Cerebellar cortex (tissue), 1 donor: ENCODE data around the gene NCOA7.
"Not testable (repeated sequence)": the region's sequence is repeated elsewhere in the genome, so short reads cannot be mapped to it uniquely, and the experiment has no call there.

ENCODE experiments used
- DNase-seq: peaks from one replicate; pipeline ENCODE4 v3.0.0-alpha.2; 2015; ENCODE audit warnings: low spot score

The NCOA7 gene

DNA sequence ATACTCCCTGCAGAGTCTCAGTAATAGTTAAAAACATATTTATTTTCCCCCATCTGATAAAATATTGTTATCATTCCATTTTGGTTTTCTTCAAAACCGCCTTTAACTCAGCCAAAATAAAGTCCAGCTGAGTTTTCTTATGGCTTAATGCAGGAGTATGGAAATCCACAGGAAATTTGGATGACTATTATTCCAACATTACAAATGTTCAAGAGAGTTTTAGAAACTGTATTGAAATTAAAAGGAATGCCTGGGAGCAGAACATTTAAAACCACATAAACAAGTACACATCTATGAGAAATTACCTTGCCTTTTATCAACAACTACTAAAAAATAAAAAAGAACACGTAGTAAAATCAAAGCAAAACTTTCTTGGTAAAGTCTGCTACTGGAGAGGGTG is 45.7 kb downstream of the NCOA7 start:
- DNase-seq = no peak

GRCh38 chr6:125839471-125839870 is 48.7 kb downstream of the NCOA7 start:
- no peak for DNase-seq

DNA sequence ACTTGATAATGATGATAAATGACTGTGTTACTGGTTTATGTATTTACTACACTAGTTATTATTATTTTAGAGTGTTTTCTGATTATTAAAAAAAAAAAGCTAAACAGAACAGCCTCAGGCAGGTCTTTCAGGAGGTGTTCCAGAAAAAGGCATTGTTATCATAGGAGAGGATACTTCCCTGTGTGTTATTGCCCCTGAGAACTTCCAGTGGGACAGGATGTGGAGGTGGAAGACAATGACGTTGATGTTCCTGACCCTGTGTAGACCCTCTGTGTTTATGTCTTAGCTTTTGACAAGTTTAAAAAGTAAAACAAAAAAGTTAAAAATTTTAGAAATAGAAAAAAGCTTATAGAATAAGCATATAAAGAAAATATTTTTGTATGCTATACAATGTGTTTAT is 49.1 kb downstream of the NCOA7 start:
- DNase-seq = no peak

DNA sequence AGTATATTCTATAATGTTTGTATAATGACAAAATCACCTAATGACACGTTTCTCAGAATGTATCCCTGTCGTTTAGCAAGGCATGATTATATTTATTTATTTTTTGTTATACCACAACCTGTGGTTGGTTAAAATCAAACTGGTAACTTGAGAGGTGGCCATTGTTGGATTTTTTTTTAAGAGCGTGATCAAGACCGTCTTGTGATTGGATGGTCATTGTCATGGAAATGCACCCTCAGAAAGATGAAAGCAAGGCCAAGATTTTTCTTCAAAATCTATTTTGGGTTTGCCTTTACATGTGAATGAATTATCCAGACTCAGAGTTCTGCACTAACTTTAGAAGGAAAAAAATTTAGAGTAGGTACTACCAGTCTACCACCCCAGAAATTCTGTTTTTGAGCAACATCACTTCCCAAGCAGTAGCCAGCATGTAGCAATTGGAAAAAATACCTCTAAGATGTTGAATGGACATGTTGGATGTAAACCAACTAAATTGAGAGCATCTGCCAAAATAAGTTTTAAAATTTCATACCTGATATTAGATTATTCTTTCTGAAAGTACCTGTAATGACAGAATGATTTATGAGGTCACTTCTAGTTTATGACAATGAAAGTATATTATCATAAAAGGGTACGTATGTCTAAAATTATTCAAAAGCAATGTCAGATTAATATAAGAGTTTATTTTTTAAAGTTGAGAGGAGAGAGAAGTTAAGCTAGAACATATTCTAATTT is 50.8 kb downstream of the NCOA7 start:
- no peak for DNase-seq

DNA sequence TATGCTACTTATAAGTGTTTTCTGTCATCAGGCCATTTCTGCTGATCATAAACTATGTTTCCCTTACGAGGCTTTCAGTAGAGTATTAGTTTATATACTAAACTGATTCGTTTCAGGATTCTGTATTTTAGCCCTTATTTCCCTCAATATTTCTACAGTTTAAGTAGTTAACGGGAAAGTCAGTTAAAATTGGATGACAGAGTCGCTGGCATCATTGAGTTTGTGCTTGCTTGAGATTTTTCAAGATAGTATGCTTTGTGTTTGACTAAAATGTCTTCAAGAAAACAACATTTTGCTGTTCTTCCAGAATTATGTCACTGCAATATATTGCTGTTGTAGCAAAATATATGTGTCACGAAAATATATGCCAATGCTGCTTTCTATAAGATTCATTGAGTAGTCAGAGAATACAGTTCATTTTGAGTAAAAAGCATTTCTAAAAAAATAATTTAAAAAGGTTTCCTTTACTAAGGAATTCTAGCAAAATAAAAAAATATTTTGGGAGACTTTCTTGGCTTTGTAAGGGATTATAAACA is 51.4 kb downstream of the NCOA7 start:
- DNase-seq = no peak

DNA sequence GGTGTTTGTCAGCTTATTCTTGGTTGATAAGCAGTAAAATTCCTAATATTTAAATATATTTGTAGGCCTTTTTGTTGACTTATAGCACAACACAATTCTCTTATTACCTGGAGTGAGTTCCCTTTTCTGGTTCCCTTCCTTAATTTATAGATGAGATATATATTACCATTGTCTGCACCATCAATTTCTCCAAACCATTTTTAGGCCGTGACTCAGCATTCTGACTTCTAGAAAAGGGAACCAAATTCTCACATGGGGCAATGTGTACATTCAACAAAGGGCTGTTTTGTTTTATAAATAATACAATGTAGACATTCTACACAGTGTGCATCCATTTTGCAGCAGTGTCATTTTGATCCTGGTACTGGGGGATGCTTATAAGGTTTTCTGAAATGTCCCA is 52.8 kb downstream of the NCOA7 start:
- DNase-seq = no peak

- peak; percentile 64 for DNase-seq
These were observed 54.2 kb downstream of the NCOA7 start for GRCh38 chr6:125844989-125845388.

- DNase-seq = no peak
These were observed 55.7 kb downstream of the NCOA7 start for GRCh38 chr6:125846292-125847024.

GRCh38 chr6:125848286-125848685 is 57.5 kb downstream of the NCOA7 start:
- DNase-seq = not testable (repeated sequence)

- no peak for DNase-seq
These were observed 59.6 kb downstream of the NCOA7 start for GRCh38 chr6:125850361-125850760.

DNA sequence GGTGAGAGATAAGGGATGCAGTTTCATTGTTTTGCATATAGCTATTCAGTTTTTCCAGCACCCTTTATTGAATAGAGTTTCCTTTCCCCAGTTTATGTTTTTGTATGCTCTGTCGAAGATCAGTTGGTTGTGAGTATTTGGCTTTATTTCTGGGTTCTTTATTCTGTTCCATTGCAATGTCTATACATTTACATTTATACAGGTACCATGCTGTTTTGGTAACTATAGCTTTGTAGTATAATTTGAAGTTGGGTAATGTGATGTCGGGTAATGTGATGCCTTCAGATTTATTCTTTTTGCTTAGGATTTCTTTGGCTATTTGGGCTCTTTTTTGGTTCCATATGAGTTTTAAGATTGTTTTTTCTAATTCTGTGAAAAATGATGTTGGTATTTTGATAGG is 61.8 kb downstream of the NCOA7 start:
- DNase-seq = no peak

GRCh38 chr6:125853168-125853567 is 62.4 kb downstream of the NCOA7 start:
- no peak for DNase-seq

- no peak for DNase-seq
These were observed 63.0 kb downstream of the NCOA7 start for GRCh38 chr6:125853756-125854155.

DNA sequence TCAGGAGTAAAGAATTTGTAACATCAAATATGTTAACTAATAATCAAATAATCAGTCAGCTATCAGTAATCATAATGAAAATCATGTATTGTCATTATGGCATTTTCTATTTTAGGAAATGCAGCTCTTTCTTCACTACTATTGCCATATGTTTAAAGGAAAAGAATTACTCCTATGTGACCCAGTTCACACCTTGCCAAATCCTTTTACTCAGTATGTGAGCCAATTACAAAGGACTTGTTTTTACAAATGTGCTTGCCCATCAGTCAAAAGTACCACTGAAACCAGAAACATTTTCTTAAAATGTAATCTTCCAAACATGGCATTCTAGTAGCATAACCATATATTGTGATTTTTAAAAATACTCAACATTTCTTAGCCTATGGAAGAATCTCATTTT is 63.6 kb downstream of the NCOA7 start:
- peak; percentile 65 for DNase-seq

DNA sequence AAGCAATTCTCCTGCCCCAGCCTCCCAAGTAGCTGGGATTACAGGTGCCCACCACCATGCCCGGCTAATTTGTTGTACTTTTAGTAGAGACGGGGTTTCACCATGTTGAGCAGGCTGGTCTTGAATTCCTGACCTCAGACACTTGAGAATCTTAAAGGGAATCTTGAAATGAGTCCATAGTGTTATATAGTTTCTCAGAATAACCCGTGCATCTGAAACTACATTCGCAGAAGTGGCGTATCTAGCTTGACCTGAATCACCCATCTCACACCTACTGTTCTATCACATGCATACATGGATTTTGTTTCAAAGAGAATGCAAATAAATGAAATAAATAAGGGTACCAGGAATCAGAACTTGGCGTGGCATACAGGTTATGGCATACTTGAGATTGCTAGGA is 65.0 kb downstream of the NCOA7 start:
- no peak for DNase-seq

GRCh38 chr6:125857846-125858245 is 67.1 kb downstream of the NCOA7 start:
- DNase-seq = no peak

DNA sequence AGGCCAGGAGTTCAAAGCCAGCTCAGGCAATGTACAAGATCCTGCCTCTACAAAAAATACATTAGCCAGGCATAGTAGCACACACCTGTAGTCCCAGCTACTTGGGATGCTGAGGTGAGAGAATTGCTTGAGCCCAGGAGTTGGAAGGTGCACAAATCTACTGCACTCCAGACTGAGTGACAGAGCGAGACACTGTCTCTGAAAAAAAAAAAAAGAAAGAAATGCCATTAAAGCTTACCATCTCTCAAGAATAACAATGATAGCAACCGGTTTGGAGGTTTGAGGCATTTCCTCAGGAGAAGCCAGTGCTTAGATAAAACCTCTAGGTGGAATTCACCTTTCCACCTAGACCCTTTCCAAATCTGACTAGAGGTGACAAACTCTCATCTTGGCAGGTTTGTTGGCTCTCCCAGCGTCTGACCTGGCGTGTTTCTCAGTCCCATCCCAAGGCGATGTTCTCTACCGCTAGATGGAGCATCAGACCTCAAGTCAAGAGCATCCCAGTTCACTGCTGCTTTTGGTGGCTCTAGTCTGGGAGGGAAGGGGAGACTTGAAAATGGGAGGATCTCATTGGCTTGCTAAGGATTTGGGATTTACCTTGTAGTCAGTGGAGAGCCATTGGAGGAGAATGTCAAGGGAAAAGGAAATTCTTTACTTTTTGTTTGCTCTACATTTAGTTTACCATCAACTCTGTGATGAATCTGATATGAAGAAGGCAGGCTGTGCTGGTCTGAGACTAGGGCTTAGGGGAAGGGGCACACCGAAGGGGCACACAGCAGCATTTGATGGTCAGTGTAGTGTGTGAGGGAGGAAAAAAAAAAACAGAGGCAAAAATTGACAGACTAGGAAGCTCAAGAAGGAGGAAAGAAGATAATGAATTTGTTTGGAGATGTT is 67.9 kb downstream of the NCOA7 start:
- peak; percentile 92 for DNase-seq

DNA sequence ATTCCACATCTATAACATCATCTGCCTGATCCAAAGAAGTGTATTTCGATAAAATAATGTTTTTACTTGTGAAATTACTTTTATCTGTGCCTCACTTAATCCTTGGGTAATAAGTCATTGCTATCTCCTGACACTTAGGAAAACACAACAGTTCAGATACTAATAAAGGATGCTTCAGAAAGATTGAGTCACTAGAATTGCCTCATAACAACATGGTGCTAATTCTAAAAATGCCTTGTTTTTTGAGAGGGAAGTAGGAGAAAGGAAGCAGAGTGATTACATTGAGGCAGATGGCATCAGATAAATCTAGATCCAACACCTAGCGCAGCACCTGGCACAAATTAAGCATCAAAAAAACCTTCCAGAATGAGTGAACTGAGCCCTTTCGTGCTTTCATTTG is 69.0 kb downstream of the NCOA7 start:
- peak; percentile 92 for DNase-seq

DNA sequence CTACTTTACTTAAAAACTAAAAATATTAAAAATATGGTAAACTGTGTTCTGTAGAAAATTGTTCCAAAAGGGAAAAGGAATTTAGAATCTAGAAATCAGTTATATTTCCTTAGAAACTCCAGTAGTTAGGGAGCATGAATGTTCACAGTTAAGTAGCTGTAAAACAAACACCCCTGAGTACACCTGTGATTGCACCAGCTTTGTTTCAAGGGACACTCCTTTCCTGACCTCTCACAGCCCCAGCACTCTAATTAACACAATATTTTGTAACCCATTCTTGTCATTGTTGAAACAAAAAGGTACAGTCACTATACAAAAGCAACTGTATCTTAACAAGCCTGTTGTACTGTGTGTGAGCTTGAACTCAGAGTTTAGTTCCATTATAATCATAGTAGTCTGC is 72.3 kb downstream of the NCOA7 start:
- no peak for DNase-seq

DNA sequence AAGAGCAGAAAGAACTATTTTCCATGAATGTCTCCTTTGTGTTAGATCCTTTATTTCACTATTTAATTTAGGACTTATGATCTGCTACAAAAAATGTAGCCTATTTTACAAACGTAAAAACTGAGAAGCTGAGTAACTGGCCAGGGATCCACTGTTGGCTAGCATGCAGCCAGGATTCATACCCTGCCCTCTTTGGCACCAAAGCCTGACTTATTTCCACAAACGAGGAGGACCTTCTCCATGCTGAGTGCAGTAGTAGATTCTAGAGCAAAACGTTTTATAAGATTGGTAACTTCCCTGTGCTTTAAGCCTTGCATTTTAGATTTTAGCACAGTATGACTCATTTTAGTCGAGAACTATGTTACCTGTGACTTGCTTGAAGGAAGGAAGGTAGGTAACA is 74.3 kb downstream of the NCOA7 start:
- peak; percentile 61 for DNase-seq

GRCh38 chr6:125866433-125866832 is 75.7 kb downstream of the NCOA7 start:
- peak; percentile 73 for DNase-seq

DNA sequence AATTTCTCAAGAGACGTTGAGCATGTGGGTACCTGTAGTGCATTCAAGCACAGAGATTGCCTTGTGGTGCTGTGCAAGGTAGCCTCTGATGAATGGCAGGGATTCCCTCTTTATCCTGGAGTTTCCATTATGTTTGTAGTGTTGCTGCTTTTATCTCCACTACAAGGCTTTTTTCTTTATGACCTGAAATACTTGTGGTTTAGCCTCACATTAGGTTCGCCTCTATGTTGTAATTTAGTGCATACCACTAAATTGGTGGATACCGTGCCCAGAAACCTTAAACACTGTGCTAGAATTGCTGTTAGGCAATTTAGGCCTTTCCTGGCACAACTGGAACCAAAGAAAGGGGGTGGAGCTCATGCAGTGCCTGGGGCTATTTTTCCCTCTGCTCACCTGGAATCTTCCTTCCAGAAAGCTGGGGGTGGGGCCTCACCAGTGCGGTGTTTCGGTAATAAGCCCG is 76.8 kb downstream of the NCOA7 start:
- DNase-seq = no peak
